Measurements from ENCODE around the gene C14orf132. TPM values are rescaled to one million over a fixed set of nuclear protein-coding genes. Genes with fewer than 3 reads are reported as not detected.

Gene C14orf132
- total RNA-seq, 3 donors from 2014 or later, result 6.6 to 13.3 (median 10.8) TPM

- TF ChIP-seq POLR2AphosphoS5 (IDR thresholded peaks at IDR 0.05), result no peak
- TF ChIP-seq CTCF (IDR thresholded peaks at IDR 0.05), result no peak
- TF ChIP-seq POLR2A (IDR thresholded peaks at IDR 0.05), result no peak
Observed at GRCh38 chr14:96117101-96117897, 78.1 kb downstream of the C14orf132 start.

GRCh38 chr14:96117960-96118359 is 78.8 kb downstream of the C14orf132 start:
- DNase-seq (ENCODE audit: low spot score in 2 of 2), result no peak
- Histone ChIP-seq H3K27ac (no peak overlapping the region), H3K4me3 (no peak overlapping the region), H3K36me3 (no peaks in the 10 kb centered on the region), H3K4me1 (peaks cover 0 to 4% of the 10 kb centered on the region in 2 donors), H3K27me3 (no peaks in the 10 kb centered on the region), H3K9me3 (peaks cover 0 to 4% of the 10 kb centered on the region in 2 donors)
- TF ChIP-seq CTCF (IDR thresholded peaks at IDR 0.05) (no peak), POLR2AphosphoS5 (IDR thresholded peaks at IDR 0.05) (no peak), POLR2A (IDR thresholded peaks at IDR 0.05) (no peak)
- intact Hi-C loops (cut with DNase I; ENCODE audit: low total_unique reads), result no loop called here

More at GRCh38 chr14:96117101-96117897, 78.1 kb downstream of the C14orf132 start:
- Histone ChIP-seq H3K4me3 (no peak overlapping the region), H3K4me1 (peaks cover 0 to 4% of the 10 kb centered on the region in 2 donors), H3K36me3 (no peaks in the 10 kb centered on the region), H3K9me3 (peaks cover 0 to 4% of the 10 kb centered on the region in 2 donors), H3K27ac (peak overlapping the region; percentile 46 to 61), H3K27me3 (no peaks in the 10 kb centered on the region)
- peak in 1 of 2 donors; percentile 30 for DNase-seq (ENCODE audit: low spot score in 2 of 2)
- intact Hi-C loops (cut with DNase I; ENCODE audit: low total_unique reads), result no loop called here

GRCh38 chr14:96118391-96118790 is 79.2 kb downstream of the C14orf132 start:
- intact Hi-C loops (cut with DNase I; ENCODE audit: low total_unique reads), result no loop called here
- DNase-seq (ENCODE audit: low spot score in 2 of 2), result no peak

GRCh38 chr14:96119947-96120346 is 80.8 kb downstream of the C14orf132 start:
- TF ChIP-seq POLR2A (IDR thresholded peaks at IDR 0.05) (no peak), CTCF (IDR thresholded peaks at IDR 0.05) (no peak), POLR2AphosphoS5 (IDR thresholded peaks at IDR 0.05) (no peak)
- H3K36me3 ChIP-seq, result no peaks in the 10 kb centered on the region
- H3K27ac ChIP-seq, result no peak overlapping the region
- no peak overlapping the region for H3K4me3 ChIP-seq
- no peaks in the 10 kb centered on the region for H3K27me3 ChIP-seq
- H3K4me1 ChIP-seq, result peaks cover 0 to 4% of the 10 kb centered on the region in 2 donors
- intact Hi-C loops (cut with DNase I; ENCODE audit: low total_unique reads), result no loop called here
- DNase-seq (ENCODE audit: low spot score in 2 of 2), result no peak
- peaks cover 0 to 4% of the 10 kb centered on the region in 2 donors for H3K9me3 ChIP-seq

More at GRCh38 chr14:96118391-96118790, 79.2 kb downstream of the C14orf132 start:
- H3K36me3 ChIP-seq, result no peaks in the 10 kb centered on the region
- no peak overlapping the region for H3K4me3 ChIP-seq
- TF ChIP-seq POLR2AphosphoS5 (IDR thresholded peaks at IDR 0.05) (no peak), POLR2A (IDR thresholded peaks at IDR 0.05) (no peak), CTCF (IDR thresholded peaks at IDR 0.05) (no peak)
- no peaks in the 10 kb centered on the region for H3K27me3 ChIP-seq
- H3K4me1 ChIP-seq, result peaks cover 0 to 4% of the 10 kb centered on the region in 2 donors
- H3K9me3 ChIP-seq, result peaks cover 0 to 4% of the 10 kb centered on the region in 2 donors
- no peak overlapping the region for H3K27ac ChIP-seq

GRCh38 chr14:96120392-96120791 is 81.2 kb downstream of the C14orf132 start:
- DNase-seq (ENCODE audit: low spot score in 2 of 2), result no peak
- H3K9me3 ChIP-seq, result peaks cover 0 to 4% of the 10 kb centered on the region in 2 donors
- H3K27me3 ChIP-seq, result no peaks in the 10 kb centered on the region
- no peaks in the 10 kb centered on the region for H3K36me3 ChIP-seq
- intact Hi-C loops (cut with DNase I; ENCODE audit: low total_unique reads), result no loop called here
- no peak overlapping the region for H3K27ac ChIP-seq
- H3K4me3 ChIP-seq, result no peak overlapping the region
- H3K4me1 ChIP-seq, result peaks cover 0 to 4% of the 10 kb centered on the region in 2 donors
- TF ChIP-seq POLR2AphosphoS5 (IDR thresholded peaks at IDR 0.05), result no peak
